IgD-negative memory B cell (primary cell): ENCODE results near the gene CDS1. TPM values are rescaled to one million over a fixed set of nuclear protein-coding genes. Genes with fewer than 3 reads are reported as not detected.

Experiments
- H3K27ac Mint-ChIP-seq, 3 donors: one replicate each; pipeline ENCODE4 v1.8.0; 2020 to 2022; ENCODE audit warnings: mild to moderate bottlenecking in 3 of 3, mixed read lengths in 3 of 3, moderate library complexity in 1 of 3
- H3K27me3 Mint-ChIP-seq: one replicate; pipeline ENCODE4 v1.8.0; 2021; ENCODE audit warnings: mixed read lengths
- H3K36me3 Mint-ChIP-seq: one replicate; pipeline ENCODE4 v1.8.0; 2020; ENCODE audit warnings: mild to moderate bottlenecking, mixed read lengths
- H3K4me1 Mint-ChIP-seq, 3 donors: one replicate each; pipeline ENCODE4 v1.8.0; 2020 to 2022; ENCODE audit warnings: mixed read lengths in 3 of 3, mild to moderate bottlenecking in 1 of 3
- H3K4me3 Mint-ChIP-seq, 4 donors: one replicate each; pipeline ENCODE4 v1.8.0; 2020 to 2022; ENCODE audit warnings: mild to moderate bottlenecking in 4 of 4, mixed read lengths in 4 of 4, moderate library complexity in 3 of 4
- H3K9me3 Mint-ChIP-seq, 3 donors: one replicate each; pipeline ENCODE4 v1.8.0; 2020 to 2021; ENCODE audit warnings: mixed read lengths in 3 of 3, mild to moderate bottlenecking in 1 of 3
- polyA plus RNA-seq: library from polyadenylated mRNA; unstranded; fragments of 300-500 nt; fragmentation: Illumina TruSeq; gene quantifications from one replicate; pipeline ENCODE4 v1.2.3, GENCODE V29; 2021

The CDS1 gene
- polyA plus RNA-seq, 1 donor from 2014 or later: not detected

DNA sequence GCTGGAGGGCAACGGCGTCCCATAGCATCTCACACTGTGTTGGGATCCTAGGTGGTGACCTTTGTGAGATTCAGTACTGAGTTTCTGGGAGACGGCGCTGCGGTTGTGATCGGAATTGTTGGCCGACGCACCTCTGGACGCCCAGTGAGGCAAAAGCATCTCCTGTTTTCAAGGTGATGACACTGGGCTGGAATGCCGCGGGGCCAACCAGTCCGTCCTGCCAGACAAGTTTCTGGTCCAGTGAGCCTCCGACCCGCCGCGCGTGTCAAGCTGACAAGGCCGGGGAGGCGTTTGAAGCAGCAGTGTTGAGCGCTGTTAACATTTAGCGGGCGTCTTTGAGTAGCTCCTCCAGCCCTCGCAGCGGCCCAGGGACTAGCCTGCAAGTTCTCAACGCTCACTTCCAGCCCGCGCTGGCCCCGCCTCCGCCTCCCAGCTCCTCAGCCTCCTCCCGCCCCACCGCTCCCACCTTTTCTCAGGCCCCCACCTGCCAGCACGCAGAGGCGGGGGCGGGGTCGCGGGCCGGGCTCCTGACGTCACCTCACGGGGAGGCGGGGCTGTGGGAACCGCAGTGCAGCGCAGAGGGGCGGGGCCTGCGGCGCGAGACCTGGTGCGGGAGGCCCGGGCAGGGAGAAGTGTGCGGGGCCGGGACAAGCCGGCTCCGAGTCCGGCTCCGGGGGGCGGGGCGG is 482 bp upstream of the CDS1 start:
- H3K27ac Mint-ChIP-seq: peak overlapping the region in 2 of 3 donors; percentile 11 to 40
- peaks cover 9 to 14% (median 9%) of the 10 kb centered on the region in 3 donors for H3K4me1 Mint-ChIP-seq
- H3K27me3 Mint-ChIP-seq: peaks cover 29% of the 10 kb centered on the region
- H3K9me3 Mint-ChIP-seq: peaks cover 3 to 9% (median 3%) of the 10 kb centered on the region in 3 donors
- peak overlapping the region; percentile 70 to 88 (median 84) for H3K4me3 Mint-ChIP-seq
- no peaks in the 10 kb centered on the region for H3K36me3 Mint-ChIP-seq

DNA sequence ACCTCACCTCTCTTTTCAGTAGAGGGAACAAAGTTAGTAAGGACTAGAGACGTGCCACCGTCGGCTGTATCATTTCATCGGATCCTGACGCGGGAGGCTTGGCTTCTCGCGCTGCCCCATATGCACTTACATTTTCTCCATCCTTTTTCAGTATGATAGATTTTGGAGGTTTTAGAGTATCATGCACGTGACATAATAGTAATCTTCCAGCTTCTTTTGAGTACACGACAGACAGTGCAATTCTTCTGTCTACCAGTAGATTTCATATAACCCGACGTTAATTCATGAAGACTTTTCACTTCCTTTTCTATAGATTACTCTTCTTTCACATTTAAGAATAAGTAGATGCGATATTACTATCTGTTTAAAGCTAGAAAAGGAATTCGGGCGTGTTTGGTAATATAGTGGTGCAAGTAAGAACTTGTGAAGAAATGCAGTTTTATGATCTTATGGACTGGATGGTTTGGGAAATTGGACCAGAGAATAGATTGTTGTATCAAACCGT is 1.0 kb downstream of the CDS1 start:
- peak overlapping the region; percentile 81 to 92 (median 90) for H3K4me3 Mint-ChIP-seq
- H3K9me3 Mint-ChIP-seq: peaks cover 3 to 14% (median 6%) of the 10 kb centered on the region in 3 donors
- H3K4me1 Mint-ChIP-seq: peaks cover 9 to 14% (median 9%) of the 10 kb centered on the region in 3 donors
- H3K36me3 Mint-ChIP-seq: no peaks in the 10 kb centered on the region
- H3K27me3 Mint-ChIP-seq: peaks cover 29% of the 10 kb centered on the region
- H3K27ac Mint-ChIP-seq: peak overlapping the region; percentile 11 to 80 (median 56)

DNA sequence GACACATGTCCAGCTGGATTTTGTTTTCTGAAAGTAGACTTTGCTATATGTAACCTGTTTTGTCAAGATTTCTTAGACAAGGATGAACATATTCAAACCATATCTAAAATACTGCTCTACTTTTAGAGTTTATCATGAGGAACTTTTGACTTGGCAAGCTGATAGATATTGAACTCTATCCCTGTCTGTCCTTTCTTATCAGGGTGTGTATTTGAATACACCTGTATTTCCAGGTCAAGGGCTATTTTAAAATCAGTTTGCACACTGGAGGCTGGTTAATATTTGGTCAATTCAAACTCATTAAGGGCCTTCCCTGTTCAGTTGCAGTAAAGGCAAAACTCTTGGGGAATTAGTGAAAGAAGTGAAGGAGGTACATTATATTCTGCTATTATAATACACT is 2.3 kb downstream of the CDS1 start:
- H3K9me3 Mint-ChIP-seq: peaks cover 3 to 14% (median 13%) of the 10 kb centered on the region in 3 donors
- H3K4me1 Mint-ChIP-seq: peaks cover 9 to 14% (median 9%) of the 10 kb centered on the region in 3 donors
- H3K36me3 Mint-ChIP-seq: no peaks in the 10 kb centered on the region
- peaks cover 29% of the 10 kb centered on the region for H3K27me3 Mint-ChIP-seq
- no peak overlapping the region for H3K27ac Mint-ChIP-seq
- H3K4me3 Mint-ChIP-seq: peak overlapping the region in 1 of 4 donors; percentile 57

DNA sequence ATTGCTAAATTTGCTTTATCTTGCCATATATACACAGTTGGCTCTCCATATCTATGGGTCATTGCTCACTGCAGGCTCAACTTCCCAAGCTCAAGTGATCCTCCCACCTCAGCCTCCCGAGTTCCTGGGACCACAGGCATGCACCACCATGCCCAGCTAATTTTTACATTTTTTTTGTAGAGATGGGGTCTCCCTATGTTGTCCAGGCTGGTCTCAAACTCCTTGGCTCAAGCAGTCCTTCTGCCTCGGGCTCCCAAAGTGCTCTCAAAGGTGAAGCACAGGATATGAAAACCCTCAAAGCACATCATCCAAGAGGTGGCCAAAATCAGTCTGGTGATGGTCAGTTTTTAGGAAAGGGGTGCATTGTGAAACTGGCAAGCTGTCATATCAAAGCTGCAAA is 11.8 kb downstream of the CDS1 start:
- H3K27ac Mint-ChIP-seq: no peak overlapping the region
- no peaks in the 10 kb centered on the region for H3K36me3 Mint-ChIP-seq
- H3K9me3 Mint-ChIP-seq: no peaks in the 10 kb centered on the region
- peak overlapping the region in 1 of 4 donors; percentile 17 for H3K4me3 Mint-ChIP-seq
- H3K4me1 Mint-ChIP-seq: no peaks in the 10 kb centered on the region
- no peaks in the 10 kb centered on the region for H3K27me3 Mint-ChIP-seq

DNA sequence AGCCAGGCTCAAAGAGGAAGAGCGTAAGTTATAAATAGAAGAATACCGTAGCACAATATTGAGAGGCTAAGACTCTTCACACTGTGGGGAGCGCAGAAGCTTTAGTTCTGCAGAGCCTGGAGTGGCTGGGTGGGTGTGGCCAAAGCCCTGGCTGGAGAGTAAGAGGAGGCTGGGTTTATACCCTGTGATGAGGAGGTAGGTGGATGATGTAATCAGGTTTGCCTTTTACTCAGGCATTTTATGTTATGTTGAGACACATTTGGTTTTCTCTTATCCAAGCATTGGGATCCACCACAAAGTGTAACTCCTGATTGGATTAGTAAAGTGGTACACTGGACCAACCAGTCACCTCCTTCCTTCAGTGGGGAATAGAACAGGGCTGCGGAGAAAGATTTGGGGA is 13.9 kb downstream of the CDS1 start:
- H3K9me3 Mint-ChIP-seq: no peaks in the 10 kb centered on the region
- no peaks in the 10 kb centered on the region for H3K36me3 Mint-ChIP-seq

DNA sequence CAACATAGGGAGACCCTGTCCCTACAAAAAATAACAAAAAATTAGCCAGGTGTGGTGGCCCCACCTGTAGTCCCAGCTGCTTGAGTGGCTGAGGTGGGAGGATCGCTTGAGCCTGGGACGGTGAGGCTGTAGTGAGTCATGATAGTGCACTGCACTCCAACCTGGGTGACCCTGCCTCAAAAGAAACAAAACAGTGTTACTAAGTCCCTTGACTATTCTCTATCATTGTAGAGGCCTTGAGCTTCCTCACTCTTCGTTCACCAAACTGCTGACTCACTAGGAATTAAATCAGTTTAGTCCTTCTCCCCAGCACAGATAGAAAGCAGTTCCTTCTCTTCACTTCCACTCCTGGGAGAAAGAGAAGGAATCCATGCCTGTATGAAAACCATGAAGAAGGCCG is 14.5 kb downstream of the CDS1 start:
- Mint-ChIP-seq H3K4me1 (no peaks in the 10 kb centered on the region), H3K27ac (no peak overlapping the region), H3K36me3 (no peaks in the 10 kb centered on the region), H3K27me3 (no peaks in the 10 kb centered on the region), H3K4me3 (no peak overlapping the region), H3K9me3 (no peaks in the 10 kb centered on the region)

More for the DNA sequence above, 13.9 kb downstream of the CDS1 start:
- Mint-ChIP-seq H3K4me1 (no peaks in the 10 kb centered on the region), H3K4me3 (no peak overlapping the region), H3K27ac (peak overlapping the region in 1 of 3 donors; percentile 67), H3K27me3 (no peaks in the 10 kb centered on the region)

DNA sequence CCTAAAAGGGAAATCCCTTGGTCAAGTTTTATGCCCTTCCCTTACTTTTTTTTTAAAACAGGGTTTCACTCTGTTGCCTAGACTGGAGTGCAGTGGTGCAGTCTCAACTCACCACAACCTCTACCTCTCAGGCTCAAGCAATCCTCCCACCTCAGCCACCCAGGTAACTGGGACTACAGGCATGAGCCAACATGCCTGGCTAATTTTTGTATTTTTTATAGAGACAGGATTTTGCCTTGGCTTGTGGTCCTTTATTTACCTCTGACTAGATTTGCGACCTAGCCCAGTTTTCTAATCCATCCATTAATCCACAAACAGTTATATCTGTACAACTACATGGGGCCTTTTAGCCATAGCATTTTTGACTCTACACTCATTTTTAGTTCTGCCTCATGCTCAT is 23.7 kb downstream of the CDS1 start:
- no peak overlapping the region for H3K4me3 Mint-ChIP-seq
- H3K4me1 Mint-ChIP-seq: peaks cover 0 to 2% (median 0%) of the 10 kb centered on the region in 3 donors
- H3K27ac Mint-ChIP-seq: no peak overlapping the region
- H3K27me3 Mint-ChIP-seq: no peaks in the 10 kb centered on the region
- H3K36me3 Mint-ChIP-seq: no peaks in the 10 kb centered on the region
- no peaks in the 10 kb centered on the region for H3K9me3 Mint-ChIP-seq

DNA sequence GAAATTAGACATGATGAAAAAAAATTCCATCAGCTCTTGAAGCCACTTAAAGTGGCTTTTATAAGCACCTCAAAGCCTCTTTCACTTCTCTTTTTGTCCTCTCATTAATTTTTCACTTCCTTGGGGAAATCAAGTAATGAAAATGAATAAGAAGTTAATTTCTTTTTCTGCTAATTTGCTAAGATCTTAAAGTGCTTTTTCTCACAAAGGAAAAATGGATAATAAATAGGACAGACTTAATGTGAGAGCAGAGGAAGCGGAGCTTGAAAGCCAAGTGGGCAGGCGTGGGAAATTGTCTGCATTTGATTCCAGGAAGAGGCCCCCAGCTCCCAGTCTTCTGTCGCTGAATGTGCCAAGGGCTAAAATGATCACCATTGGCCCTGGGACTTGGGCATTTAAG is 28.6 kb downstream of the CDS1 start:
- no peak overlapping the region for H3K27ac Mint-ChIP-seq
- no peaks in the 10 kb centered on the region for H3K27me3 Mint-ChIP-seq
- H3K36me3 Mint-ChIP-seq: no peaks in the 10 kb centered on the region
- no peak overlapping the region for H3K4me3 Mint-ChIP-seq
- peaks cover 0 to 3% (median 0%) of the 10 kb centered on the region in 3 donors for H3K4me1 Mint-ChIP-seq
- no peaks in the 10 kb centered on the region for H3K9me3 Mint-ChIP-seq

DNA sequence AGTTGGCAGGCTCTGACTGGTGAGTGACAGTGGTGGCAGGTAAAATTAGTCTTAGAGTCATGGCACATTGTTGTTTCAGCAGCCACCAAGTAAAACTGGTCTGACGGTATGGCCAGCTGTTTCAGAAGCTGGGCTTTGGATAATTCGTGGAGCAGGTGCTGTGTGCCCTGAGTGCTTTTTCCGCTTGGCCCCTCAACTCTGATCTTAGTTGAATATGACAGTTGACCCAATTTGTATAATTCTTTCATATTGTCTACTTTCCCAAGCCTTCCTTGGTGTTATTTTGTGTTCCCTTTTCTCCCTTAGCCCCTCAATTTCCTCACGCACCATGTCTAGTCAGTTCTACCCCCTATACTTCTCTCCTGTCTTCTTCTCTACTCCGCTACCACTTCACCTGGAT is 32.0 kb downstream of the CDS1 start:
- Mint-ChIP-seq H3K36me3 (no peaks in the 10 kb centered on the region), H3K4me3 (no peak overlapping the region), H3K27ac (no peak overlapping the region), H3K27me3 (no peaks in the 10 kb centered on the region), H3K9me3 (no peaks in the 10 kb centered on the region), H3K4me1 (peaks cover 0 to 3% (median 0%) of the 10 kb centered on the region in 3 donors)

DNA sequence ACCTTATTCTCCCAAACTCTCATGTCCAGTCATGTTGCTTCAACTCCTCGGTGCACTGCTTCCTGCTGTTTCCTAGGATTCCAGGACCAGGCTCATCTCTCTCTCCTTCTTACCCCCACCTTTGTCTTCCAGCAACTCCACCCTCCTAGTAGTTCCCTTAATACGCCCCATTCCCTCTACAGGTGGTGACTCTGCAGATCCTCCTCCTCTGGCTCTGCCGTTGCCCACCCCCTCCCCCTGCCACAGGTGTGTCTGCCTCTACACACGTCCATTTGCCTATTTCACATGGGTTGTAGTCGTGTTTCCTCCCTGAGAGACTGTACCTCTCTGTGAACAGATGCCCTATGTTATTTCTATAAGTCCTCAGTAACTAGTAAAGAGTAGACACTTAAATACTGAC is 32.4 kb downstream of the CDS1 start:
- Mint-ChIP-seq H3K36me3 (no peaks in the 10 kb centered on the region), H3K4me1 (peaks cover 0 to 3% (median 0%) of the 10 kb centered on the region in 3 donors), H3K4me3 (no peak overlapping the region), H3K27ac (no peak overlapping the region), H3K9me3 (no peaks in the 10 kb centered on the region), H3K27me3 (no peaks in the 10 kb centered on the region)

DNA sequence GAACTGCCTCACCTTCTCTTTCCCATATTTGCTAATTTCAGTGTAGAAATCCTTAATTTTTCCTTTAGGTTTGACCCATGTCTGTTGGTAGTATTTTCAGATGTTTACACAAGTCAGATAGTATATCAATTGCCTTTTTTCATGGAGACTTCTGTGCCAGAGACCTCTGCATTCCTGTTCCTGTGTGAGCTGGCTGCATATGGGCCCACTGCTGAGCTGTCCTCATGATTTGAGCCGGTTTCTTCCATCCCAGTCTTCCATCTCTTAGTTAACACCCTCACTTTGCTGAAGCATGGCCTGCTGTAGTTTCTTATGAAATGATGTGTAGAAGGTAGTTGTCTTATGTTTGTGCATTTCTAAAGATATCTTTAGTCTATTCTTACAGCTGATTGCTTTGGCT is 40.0 kb downstream of the CDS1 start:
- no peaks in the 10 kb centered on the region for H3K27me3 Mint-ChIP-seq
- H3K27ac Mint-ChIP-seq: no peak overlapping the region
- H3K4me3 Mint-ChIP-seq: no peak overlapping the region
- peaks cover 0 to 3% (median 0%) of the 10 kb centered on the region in 3 donors for H3K9me3 Mint-ChIP-seq
- H3K4me1 Mint-ChIP-seq: peaks cover 0 to 5% (median 4%) of the 10 kb centered on the region in 3 donors
- peaks cover 2% of the 10 kb centered on the region for H3K36me3 Mint-ChIP-seq

DNA sequence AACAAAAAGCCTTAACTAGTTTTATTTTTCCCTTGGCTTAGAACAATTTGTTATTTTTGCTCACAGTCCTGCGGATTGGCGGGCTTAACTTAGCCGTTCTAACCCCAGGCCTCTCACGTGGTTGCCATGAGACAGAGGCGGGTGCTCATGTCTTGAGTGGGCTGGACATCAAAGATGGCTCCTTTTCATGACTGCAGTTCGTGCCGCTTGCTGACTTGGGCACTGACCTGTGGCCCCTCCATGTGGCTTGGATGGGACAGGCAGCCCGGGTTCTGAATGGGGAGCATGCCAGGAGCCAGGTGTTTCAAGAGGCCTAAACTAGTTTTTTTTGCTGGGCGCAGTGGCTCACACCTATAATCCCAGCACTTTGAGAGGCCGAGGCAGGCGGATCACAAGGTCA is 40.7 kb downstream of the CDS1 start:
- H3K36me3 Mint-ChIP-seq: peaks cover 2% of the 10 kb centered on the region
- peaks cover 0 to 3% (median 0%) of the 10 kb centered on the region in 3 donors for H3K9me3 Mint-ChIP-seq
- H3K4me1 Mint-ChIP-seq: peaks cover 0 to 5% (median 4%) of the 10 kb centered on the region in 3 donors
- H3K27me3 Mint-ChIP-seq: no peaks in the 10 kb centered on the region
- no peak overlapping the region for H3K4me3 Mint-ChIP-seq
- H3K27ac Mint-ChIP-seq: no peak overlapping the region

DNA sequence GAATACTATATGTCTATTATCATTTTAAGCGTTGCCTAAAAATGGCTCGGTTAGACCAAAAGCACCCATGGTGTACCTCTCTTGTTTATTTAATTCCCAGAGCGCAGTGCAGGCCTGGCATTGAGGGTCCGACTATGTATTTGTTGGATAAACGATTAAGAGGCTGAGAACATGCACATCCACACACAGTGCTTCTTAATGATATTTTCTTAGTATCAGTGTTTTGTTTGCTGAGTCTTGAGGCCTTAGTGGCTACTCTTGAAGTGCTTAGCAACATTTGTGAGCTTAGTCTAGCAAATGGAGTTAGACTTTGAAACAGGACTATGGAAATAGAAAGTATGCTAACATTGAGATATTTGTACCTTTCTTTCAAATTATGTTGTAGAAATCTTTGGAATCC is 43.7 kb downstream of the CDS1 start:
- Mint-ChIP-seq H3K27ac (no peak overlapping the region), H3K4me3 (no peak overlapping the region), H3K27me3 (no peaks in the 10 kb centered on the region), H3K4me1 (peaks cover 0 to 5% (median 4%) of the 10 kb centered on the region in 3 donors), H3K36me3 (no peaks in the 10 kb centered on the region), H3K9me3 (peaks cover 0 to 3% (median 0%) of the 10 kb centered on the region in 3 donors)

DNA sequence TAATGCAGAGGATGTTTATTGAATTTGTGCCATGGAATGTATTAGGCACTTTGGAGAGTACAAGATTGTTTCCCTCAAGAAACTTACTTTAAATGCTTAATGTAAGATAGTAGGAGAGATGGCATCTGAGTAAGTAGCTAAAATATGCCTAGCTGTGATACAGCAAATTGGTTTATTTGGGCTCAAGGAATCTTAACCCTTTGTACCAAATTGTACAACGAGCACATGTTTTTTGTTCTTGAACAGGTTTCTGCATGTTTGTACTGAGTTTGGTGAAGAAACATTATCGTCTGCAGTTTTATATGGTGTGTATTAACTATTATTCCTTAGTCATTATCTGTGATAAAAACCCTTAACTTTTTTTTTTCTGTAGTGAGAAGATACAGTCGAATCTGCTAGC is 48.6 kb downstream of the CDS1 start:
- H3K4me1 Mint-ChIP-seq: no peaks in the 10 kb centered on the region

DNA sequence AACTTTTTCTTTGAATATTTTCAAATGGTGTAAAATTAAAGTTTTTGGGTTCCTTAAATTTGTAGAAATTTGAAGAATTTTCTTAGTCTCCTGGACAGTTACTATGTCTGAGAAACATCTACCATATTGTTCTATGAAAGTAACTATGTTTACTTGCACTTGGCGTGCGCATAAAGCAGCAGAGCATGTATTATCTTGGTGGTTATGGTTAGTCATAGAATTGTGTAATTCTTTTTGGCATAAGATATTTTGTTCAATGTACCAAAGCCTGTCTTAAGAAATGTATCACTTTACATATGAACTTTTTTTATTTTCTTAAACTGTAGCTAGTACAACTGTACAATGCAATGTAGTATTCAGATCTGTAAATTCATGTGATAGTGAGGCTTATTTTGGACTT is 49.2 kb downstream of the CDS1 start:
- H3K27ac Mint-ChIP-seq: no peak overlapping the region
- H3K27me3 Mint-ChIP-seq: peaks cover 3% of the 10 kb centered on the region
- H3K4me1 Mint-ChIP-seq: no peaks in the 10 kb centered on the region
- peaks cover 0 to 3% (median 3%) of the 10 kb centered on the region in 3 donors for H3K9me3 Mint-ChIP-seq
- no peak overlapping the region for H3K4me3 Mint-ChIP-seq
- H3K36me3 Mint-ChIP-seq: peaks cover under 1% of the 10 kb centered on the region

More for the DNA sequence above, 48.6 kb downstream of the CDS1 start:
- no peaks in the 10 kb centered on the region for H3K36me3 Mint-ChIP-seq
- H3K27me3 Mint-ChIP-seq: peaks cover 3% of the 10 kb centered on the region
- no peak overlapping the region for H3K4me3 Mint-ChIP-seq
- H3K9me3 Mint-ChIP-seq: peaks cover 0 to 3% (median 3%) of the 10 kb centered on the region in 3 donors
- H3K27ac Mint-ChIP-seq: no peak overlapping the region

DNA sequence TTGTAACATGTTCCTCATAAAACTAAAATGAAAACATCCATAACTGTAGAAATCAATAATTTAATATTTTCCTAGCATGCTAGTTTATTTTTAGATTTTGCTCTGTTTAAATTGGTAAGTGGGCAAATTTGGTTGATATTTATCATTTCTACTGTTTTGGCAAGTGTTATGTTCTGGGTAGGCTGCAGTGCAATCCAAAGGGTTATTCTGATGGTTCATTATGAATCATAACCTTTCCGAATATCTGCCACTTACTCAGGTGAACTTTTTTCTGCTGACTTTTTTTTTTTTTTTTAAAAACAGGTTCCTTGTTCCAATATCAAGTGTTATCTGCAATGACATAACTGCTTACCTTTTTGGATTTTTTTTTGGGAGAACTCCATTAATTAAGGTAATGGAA is 52.0 kb downstream of the CDS1 start:
- peaks cover 3% of the 10 kb centered on the region for H3K27me3 Mint-ChIP-seq
- H3K27ac Mint-ChIP-seq: no peak overlapping the region
- peaks cover 2% of the 10 kb centered on the region for H3K36me3 Mint-ChIP-seq
- peaks cover 0 to 3% (median 3%) of the 10 kb centered on the region in 3 donors for H3K9me3 Mint-ChIP-seq
- H3K4me1 Mint-ChIP-seq: no peaks in the 10 kb centered on the region
- H3K4me3 Mint-ChIP-seq: no peak overlapping the region
